Progenitor cell of endocrine pancreas (in vitro differentiated cells): ENCODE data around the gene PPP2R2C. TPM values are rescaled to one million over a fixed set of nuclear protein-coding genes. Genes with fewer than 3 reads are reported as not detected.

Source experiments
- DNase-seq: peaks from one replicate; pipeline ENCODE4 v3.0.0; 2021; ENCODE audit warnings: low spot score; ENCODE audit not compliant: unreplicated experiment
- H3K27ac Mint-ChIP-seq: 2 replicates; pipeline ENCODE4 v1.8.0; 2021; ENCODE audit warnings: mild to moderate bottlenecking, moderate library complexity, mixed read lengths
- H3K27me3 Mint-ChIP-seq: 2 replicates; pipeline ENCODE4 v1.8.0; 2021; ENCODE audit warnings: mixed read lengths
- H3K36me3 Mint-ChIP-seq: 2 replicates; pipeline ENCODE4 v1.8.0; 2022; ENCODE audit warnings: mixed read lengths; ENCODE audit not compliant: insufficient read depth
- H3K4me1 Mint-ChIP-seq: 2 replicates; pipeline ENCODE4 v1.8.0; 2021; ENCODE audit warnings: low read depth, mixed read lengths
- H3K4me3 Mint-ChIP-seq: 2 replicates; pipeline ENCODE4 v1.8.0; 2021; ENCODE audit warnings: low read depth, mild to moderate bottlenecking, moderate library complexity, mixed read lengths
- H3K9me3 Mint-ChIP-seq: 2 replicates; pipeline ENCODE4 v1.8.0; 2021; ENCODE audit warnings: low read depth, mixed read lengths
- total RNA-seq: library from RNA; stranded (reverse); gene quantifications from 2 replicates; pipeline ENCODE4 v1.2.1, GENCODE V29; 2021
- TF ChIP-seq, protein P1 (sequence below): fragments of 200-600 bp; sonication (generic); IDR thresholded peaks from one replicate; pipeline ENCODE4 v1.5.0; 2021; ENCODE audit warnings: antibody characterized with exemption, mild to moderate bottlenecking; ENCODE audit not compliant: unreplicated experiment

The PPP2R2C gene
- total RNA-seq, 1 donor from 2014 or later = 0.19 TPM

DNA sequence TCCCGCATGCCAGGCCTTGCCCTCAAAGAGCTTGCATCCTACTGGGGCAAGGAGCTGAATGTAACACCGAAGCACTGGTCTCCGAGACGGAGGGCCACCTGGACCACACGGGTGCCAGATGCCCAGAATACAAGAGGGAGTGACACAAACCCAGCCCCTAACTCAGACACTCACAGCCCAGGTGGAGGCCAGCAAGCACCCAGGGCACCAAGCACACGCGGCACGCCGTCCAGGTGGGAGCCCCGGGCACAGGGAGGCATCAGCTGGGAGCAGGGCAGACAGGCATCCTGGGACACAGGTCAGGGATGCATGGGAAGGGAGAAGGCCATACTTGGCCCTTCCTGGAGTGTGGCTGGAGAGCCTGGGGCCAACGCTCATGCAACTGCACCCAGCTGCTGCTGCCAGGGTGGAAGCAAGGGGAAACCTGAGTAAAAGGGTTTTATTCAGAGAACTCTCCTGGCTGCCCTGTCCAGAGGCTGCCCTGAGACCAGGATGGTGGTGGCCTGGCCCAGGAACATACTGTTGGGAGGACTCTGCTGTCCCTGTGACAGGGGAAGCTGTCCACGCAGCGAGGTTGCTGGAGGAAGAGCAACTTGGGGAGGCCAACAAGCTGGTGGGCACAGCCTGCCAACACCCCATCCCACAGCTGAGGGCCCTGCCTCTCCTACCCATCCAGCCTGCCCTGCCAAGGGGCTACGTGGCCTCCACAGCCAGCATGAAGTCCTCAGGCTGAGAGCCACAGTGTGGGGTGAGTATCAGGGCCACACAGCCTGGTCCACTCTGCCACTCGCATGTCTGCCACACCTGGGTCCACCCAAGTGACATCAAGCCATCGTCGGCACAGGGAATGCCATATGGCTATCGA is 22.2 kb upstream of the PPP2R2C start:
- no peak for DNase-seq

DNA sequence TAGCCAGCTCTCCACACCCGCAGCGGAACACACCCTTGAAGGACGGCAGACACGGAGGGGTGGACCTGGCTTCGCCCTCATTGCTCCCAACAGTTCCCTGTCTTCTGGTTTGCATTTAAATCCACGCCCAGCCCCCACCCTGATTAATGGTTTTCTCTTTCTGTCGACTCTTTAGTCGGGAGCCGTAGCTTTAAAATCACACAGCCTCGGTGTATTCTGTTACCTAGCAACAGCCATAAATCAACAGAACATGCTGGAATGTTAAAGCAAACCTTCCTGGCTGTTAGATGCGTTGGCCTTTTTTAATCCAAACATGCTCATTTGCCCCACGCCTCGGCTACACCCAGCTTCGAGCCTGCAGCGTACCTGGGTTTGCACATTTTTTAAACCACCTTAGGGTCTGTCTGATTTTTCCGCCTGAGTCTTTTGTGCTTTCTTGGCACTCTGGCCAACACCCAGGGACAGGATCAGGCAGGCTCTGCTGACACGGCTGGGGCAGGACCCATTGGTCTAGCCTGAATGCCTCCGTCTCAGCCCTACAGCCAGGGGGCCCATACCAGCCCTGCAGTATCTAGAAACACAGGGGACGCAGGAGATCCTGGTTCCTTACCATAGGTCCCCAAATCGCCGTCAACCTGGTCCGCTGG is 21.4 kb upstream of the PPP2R2C start:
- H3K36me3 Mint-ChIP-seq = no peaks in the 10 kb centered on the region

More for the DNA sequence above, 22.2 kb upstream of the PPP2R2C start:
- H3K4me1 Mint-ChIP-seq = peaks cover 19% of the 10 kb centered on the region
- no peak overlapping the region for H3K4me3 Mint-ChIP-seq
- TF ChIP-seq, protein P1, sequence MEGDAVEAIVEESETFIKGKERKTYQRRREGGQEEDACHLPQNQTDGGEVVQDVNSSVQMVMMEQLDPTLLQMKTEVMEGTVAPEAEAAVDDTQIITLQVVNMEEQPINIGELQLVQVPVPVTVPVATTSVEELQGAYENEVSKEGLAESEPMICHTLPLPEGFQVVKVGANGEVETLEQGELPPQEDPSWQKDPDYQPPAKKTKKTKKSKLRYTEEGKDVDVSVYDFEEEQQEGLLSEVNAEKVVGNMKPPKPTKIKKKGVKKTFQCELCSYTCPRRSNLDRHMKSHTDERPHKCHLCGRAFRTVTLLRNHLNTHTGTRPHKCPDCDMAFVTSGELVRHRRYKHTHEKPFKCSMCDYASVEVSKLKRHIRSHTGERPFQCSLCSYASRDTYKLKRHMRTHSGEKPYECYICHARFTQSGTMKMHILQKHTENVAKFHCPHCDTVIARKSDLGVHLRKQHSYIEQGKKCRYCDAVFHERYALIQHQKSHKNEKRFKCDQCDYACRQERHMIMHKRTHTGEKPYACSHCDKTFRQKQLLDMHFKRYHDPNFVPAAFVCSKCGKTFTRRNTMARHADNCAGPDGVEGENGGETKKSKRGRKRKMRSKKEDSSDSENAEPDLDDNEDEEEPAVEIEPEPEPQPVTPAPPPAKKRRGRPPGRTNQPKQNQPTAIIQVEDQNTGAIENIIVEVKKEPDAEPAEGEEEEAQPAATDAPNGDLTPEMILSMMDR = no peak
- no peaks in the 10 kb centered on the region for H3K9me3 Mint-ChIP-seq
- H3K27me3 Mint-ChIP-seq = peaks cover 3% of the 10 kb centered on the region
- H3K27ac Mint-ChIP-seq = no peak overlapping the region
- no peaks in the 10 kb centered on the region for H3K36me3 Mint-ChIP-seq

DNA sequence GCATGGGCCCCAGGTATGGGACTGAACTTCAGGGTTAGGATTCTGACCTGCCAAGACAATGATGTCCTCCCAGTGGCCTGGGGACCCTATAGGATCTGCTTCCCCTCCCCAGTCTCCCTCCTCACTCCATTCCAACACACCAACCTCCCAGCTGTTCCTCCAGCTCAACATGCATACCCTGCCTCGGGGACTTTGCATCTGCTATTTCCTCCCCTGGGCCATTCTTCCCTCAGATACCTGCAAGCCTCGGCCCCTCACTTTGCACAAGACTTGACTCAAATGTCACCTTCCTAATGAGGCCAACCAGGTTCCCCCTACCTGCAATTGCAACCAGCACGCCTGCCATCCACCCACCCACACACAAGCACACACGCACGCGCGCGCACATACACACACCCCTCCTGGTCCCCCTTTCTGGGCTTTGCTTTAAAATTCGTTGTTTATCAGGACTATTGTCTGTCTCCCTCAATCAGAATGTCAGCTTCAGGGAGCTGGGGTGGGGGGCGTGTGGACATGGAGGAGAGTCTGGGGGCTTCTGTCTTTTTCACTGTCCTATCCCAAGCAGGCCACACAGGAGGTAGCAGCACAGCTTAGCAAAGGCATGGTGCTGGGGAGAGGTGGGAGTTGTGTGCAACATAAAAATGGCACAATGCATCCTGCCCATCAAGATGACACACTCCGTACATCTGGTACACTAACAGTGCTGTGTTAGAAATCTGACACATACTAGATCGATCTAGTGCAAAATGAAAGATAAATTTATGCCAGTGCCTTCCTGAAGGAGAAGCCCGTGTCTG is 20.6 kb upstream of the PPP2R2C start:
- H3K27ac Mint-ChIP-seq = no peak overlapping the region
- TF ChIP-seq, protein P1 = no peak
- peaks cover 19% of the 10 kb centered on the region for H3K4me1 Mint-ChIP-seq
- peaks cover under 1% of the 10 kb centered on the region for H3K9me3 Mint-ChIP-seq
- H3K4me3 Mint-ChIP-seq = peak overlapping the region; percentile 52
- no peaks in the 10 kb centered on the region for H3K36me3 Mint-ChIP-seq
- peaks cover 13% of the 10 kb centered on the region for H3K27me3 Mint-ChIP-seq
- DNase-seq = no peak

More for the DNA sequence above, 21.4 kb upstream of the PPP2R2C start:
- Mint-ChIP-seq H3K4me3 (peak overlapping the region; percentile 52), H3K27me3 (peaks cover 10% of the 10 kb centered on the region), H3K27ac (peak overlapping the region; percentile 22), H3K9me3 (no peaks in the 10 kb centered on the region), H3K4me1 (peaks cover 19% of the 10 kb centered on the region)
- TF ChIP-seq, protein P1 = no peak
- DNase-seq = no peak

DNA sequence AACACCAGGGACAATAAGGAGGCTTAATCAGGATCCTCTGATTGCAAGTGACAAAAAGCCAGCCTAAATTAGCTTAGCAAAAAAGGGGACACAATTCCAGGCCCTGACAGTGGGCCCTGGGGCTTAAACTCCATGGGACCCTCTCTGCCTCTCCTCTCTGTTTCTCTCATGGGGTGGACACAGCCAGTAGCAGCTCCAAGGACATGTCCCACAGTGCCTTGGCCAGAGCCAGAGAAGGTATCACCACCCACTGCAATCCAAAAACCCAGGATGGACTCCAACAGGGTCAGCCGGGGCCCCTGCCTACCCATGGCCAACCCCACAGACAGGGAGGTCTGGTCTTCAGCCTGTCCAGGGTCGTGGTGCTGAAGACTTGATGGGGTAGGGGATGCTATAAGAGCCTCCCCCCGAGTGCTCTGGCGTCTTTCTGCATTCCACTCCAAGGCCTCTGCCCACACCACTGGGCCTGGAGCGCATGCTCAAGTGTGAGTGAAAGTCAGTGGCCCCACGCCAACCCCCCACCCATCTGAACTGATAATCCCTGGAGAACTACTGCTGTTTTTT is 19.7 kb upstream of the PPP2R2C start:
- no peak overlapping the region for H3K4me3 Mint-ChIP-seq
- TF ChIP-seq, protein P1 = no peak

DNA sequence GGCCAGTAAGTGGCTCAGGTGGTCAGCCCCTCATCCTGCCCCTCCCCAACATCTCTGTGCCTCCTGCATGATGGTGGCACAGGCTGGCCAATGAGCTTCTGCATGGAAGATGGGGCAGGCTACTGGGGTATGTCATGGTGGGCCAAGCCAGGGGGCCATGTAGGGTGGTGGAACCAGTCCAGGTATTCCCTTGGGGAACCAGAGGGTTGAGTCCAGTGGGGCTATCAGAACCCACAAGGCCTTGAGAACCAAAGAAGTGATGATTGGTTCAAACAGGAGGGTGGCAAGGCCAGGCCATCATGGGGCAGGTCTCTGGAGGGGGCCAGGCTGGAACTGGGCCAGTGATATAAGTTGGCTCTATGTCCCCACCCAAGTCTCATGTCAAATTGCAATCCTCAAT is 18.8 kb upstream of the PPP2R2C start:
- Mint-ChIP-seq H3K4me1 (peaks cover 19% of the 10 kb centered on the region), H3K27me3 (peaks cover 20% of the 10 kb centered on the region), H3K9me3 (peaks cover 16% of the 10 kb centered on the region), H3K4me3 (no peak overlapping the region), H3K27ac (no peak overlapping the region), H3K36me3 (no peaks in the 10 kb centered on the region)
- TF ChIP-seq, protein P1 = no peak
- DNase-seq = no peak

More for the DNA sequence above, 19.7 kb upstream of the PPP2R2C start:
- no peak for DNase-seq
- Mint-ChIP-seq H3K36me3 (no peaks in the 10 kb centered on the region), H3K27me3 (peaks cover 19% of the 10 kb centered on the region), H3K9me3 (peaks cover 10% of the 10 kb centered on the region), H3K27ac (no peak overlapping the region), H3K4me1 (peaks cover 19% of the 10 kb centered on the region)
